PC-9 (cell line): Measurements from ENCODE around the gene SETD5. TPM values are rescaled to one million over a fixed set of nuclear protein-coding genes. Genes with fewer than 3 reads are reported as not detected.
A peak's percentile ranks its signal among the peaks of the same experiment; 100 is the strongest.

Experiments used
- BruUV-seq: library from RNA; stranded (reverse); fragments of 400-500 nt; replicated peaks from 2 replicates; lab custom pipeline; 2021; lab: Mats Ljungman, UMichigan
- CTCF ChIA-PET: fragments of 300-600 bp; sonication (Branson Sonifier 250); formaldehyde crosslinking; loops from one replicate; lab custom pipeline; 2022; ENCODE audit warnings: antibody characterized with exemption; lab: Charles Lee
- POLR2A ChIA-PET: fragments of 300-600 bp; sonication (Branson Sonifier 250); formaldehyde crosslinking; loops from one replicate; lab custom pipeline; 2022; ENCODE audit warnings: antibody characterized with exemption; ENCODE audit not compliant: unreplicated experiment; lab: Charles Lee
- DNase-seq, 2 experiments: peaks; one replicate each; pipeline versions ENCODE4 v3.0.0 to v3.0.0-alpha.2; 2015 to 2022; ENCODE audit warnings: mixed read lengths in 1 of 2
- H2AFZ ChIP-seq: fragments of 200-600 bp; sonication (generic); 2 replicates; pipeline ENCODE4 v1.8.1; 2017; ENCODE audit warnings: antibody characterized with exemption
- H3F3A ChIP-seq: fragments of 200-600 bp; sonication (generic); 2 replicates; pipeline ENCODE4 v1.8.1; 2017; ENCODE audit warnings: antibody characterized with exemption, mild to moderate bottlenecking, low read depth; ENCODE audit not compliant: insufficient read depth
- H3K27ac ChIP-seq: fragments of 200-600 bp; sonication (generic); 2 replicates; pipeline ENCODE4 v1.6.1; 2016; ENCODE audit warnings: mixed run types
- H3K27me3 ChIP-seq: fragments of 200-600 bp; sonication (generic); 2 replicates; pipeline ENCODE4 v1.6.1; 2016; ENCODE audit warnings: low read depth, mixed run types; ENCODE audit not compliant: insufficient read depth
- H3K36me3 ChIP-seq: fragments of 200-600 bp; sonication (generic); 2 replicates; pipeline ENCODE4 v1.6.1; 2016; ENCODE audit warnings: low read depth, mixed run types
- H3K4me1 ChIP-seq: fragments of 200-600 bp; sonication (generic); replicated peaks from 2 replicates; pipeline ENCODE4 v1.6.1; 2016; ENCODE audit warnings: mixed run types; ENCODE audit not compliant: insufficient read depth
- H3K4me2 ChIP-seq: fragments of 200-600 bp; sonication (generic); 2 replicates; pipeline ENCODE4 v1.6.1; 2017; ENCODE audit warnings: mixed run types
- H3K4me3 ChIP-seq: fragments of 200-600 bp; sonication (generic); 2 replicates; pipeline ENCODE4 v1.6.1; 2016; ENCODE audit warnings: mixed run types
- H3K79me2 ChIP-seq: fragments of 200-600 bp; sonication (generic); 2 replicates; pipeline ENCODE4 v1.6.1; 2017; ENCODE audit warnings: low read depth, mixed run types
- H3K9me2 ChIP-seq: fragments of 200-600 bp; sonication (generic); 2 replicates; pipeline ENCODE4 v1.8.1; 2017; ENCODE audit warnings: mild to moderate bottlenecking; ENCODE audit not compliant: insufficient read depth
- H3K9me3 ChIP-seq: fragments of 200-600 bp; sonication (generic); 2 replicates; pipeline ENCODE4 v1.8.1; 2016; ENCODE audit warnings: low read depth; ENCODE audit not compliant: insufficient read depth
- H4K20me1 ChIP-seq: fragments of 200-600 bp; sonication (generic); 2 replicates; pipeline ENCODE4 v1.8.1; 2017; ENCODE audit not compliant: insufficient read depth
- EZH2 ChIP-seq: fragments of 200-600 bp; sonication (generic); IDR thresholded peaks from 2 replicates; pipeline ENCODE4 v1.8.0; 2017; ENCODE audit warnings: antibody characterized with exemption, low read depth
- intact Hi-C: fragments of 100-400 bp; cut with micrococcal nuclease; formaldehyde crosslinking; loops from one replicate; pipeline ENCODE4 v1.10.0; 2022; ENCODE audit not compliant: unreplicated experiment
- total RNA-seq: library from RNA; stranded (reverse); gene quantifications from 2 replicates; pipeline ENCODE4 v1.2.3, GENCODE V29; 2021
- TF ChIP-seq, protein P1 (sequence below): fragments of 200-600 bp; sonication (generic); conservative IDR thresholded peaks from 2 replicates; pipeline ENCODE4 v1.6.1; 2017; ENCODE audit warnings: mixed run types, antibody characterized with exemption, mild to moderate bottlenecking, moderate library complexity

The SETD5 gene
- total RNA-seq, 1 experiment from 2014 or later = 140 TPM

DNA sequence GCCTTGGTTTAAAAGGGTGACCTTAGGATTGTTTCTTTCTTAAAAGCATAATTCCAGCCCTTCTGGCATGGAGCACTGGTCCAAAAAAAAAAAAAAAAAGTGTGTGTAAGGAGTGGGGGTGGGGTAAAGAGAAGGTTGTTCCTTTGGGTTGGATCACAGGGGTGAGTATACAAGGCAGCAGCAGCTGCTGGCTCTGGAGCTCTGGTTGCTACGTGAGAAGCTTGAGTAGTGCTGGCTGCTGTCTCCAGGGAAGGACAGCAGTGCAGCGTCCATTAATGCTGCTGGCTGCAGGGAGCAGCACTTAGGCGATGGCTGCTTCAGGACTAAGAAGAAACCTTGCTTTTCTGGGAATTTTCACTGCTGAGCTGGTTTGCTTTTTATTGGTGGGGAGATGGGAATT, 2.3 kb downstream of the SETD5 start:
- peak overlapping the region; percentile 90 for H3K4me2 ChIP-seq
- peak overlapping the region; percentile 92 for H3K4me3 ChIP-seq
- no peak for TF ChIP-seq EZH2
- TF ChIP-seq, protein P1, sequence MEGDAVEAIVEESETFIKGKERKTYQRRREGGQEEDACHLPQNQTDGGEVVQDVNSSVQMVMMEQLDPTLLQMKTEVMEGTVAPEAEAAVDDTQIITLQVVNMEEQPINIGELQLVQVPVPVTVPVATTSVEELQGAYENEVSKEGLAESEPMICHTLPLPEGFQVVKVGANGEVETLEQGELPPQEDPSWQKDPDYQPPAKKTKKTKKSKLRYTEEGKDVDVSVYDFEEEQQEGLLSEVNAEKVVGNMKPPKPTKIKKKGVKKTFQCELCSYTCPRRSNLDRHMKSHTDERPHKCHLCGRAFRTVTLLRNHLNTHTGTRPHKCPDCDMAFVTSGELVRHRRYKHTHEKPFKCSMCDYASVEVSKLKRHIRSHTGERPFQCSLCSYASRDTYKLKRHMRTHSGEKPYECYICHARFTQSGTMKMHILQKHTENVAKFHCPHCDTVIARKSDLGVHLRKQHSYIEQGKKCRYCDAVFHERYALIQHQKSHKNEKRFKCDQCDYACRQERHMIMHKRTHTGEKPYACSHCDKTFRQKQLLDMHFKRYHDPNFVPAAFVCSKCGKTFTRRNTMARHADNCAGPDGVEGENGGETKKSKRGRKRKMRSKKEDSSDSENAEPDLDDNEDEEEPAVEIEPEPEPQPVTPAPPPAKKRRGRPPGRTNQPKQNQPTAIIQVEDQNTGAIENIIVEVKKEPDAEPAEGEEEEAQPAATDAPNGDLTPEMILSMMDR = no peak
- H3K36me3 ChIP-seq = peaks cover 8% of the 10 kb centered on the region
- no peaks in the 10 kb centered on the region for H3K27me3 ChIP-seq
- peak; percentile 47 to 61 for DNase-seq
- ChIA-PET POLR2A (interaction anchor here (0.7 to 1.2 kb wide), 2 partner anchors 21 to 116 kb away, joined by 4 to 9 read pairs; no protein-coding TSS in a partner anchor), CTCF (interaction anchor here (0.8 to 0.9 kb wide), 2 partner anchors 21 to 98 kb away, joined by 3 to 4 read pairs; no protein-coding TSS in a partner anchor)
- no peaks in the 10 kb centered on the region for H3K9me3 ChIP-seq
- peaks cover 86% of the 10 kb centered on the region for H3K79me2 ChIP-seq
- peaks cover 29% of the 10 kb centered on the region for H3F3A ChIP-seq
- no peaks in the 10 kb centered on the region for H3K9me2 ChIP-seq
- no TSS peak for BruUV-seq
- intact Hi-C loops = loop anchor here (5.0 kb wide), 1 partner anchor 47 kb away; no protein-coding TSS in a partner anchor
- H3K4me1 ChIP-seq = peaks cover 66% of the 10 kb centered on the region
- H4K20me1 ChIP-seq = peaks cover 70% of the 10 kb centered on the region
- H3K27ac ChIP-seq = peak overlapping the region; percentile 89
- H2AFZ ChIP-seq = no peak overlapping the region

GRCh38 chr3:9400616-9401015, 3.2 kb downstream of the SETD5 start:
- H3K27me3 ChIP-seq = no peaks in the 10 kb centered on the region
- H3K27ac ChIP-seq = no peak overlapping the region
- 0 out of 2 replicates have a peak, but pooled peaks cover 5% of the 10 kb centered on the region for H3K36me3 ChIP-seq
- no peak for DNase-seq
- ChIA-PET POLR2A (no interaction called here), CTCF (no interaction called here)
- peaks cover 20% of the 10 kb centered on the region for H3F3A ChIP-seq
- intact Hi-C loops = no loop called here
- H3K4me1 ChIP-seq = peaks cover 61% of the 10 kb centered on the region
- peak overlapping the region; percentile 92; the same call in 1 of the 2 replicates for H3K4me3 ChIP-seq
- peaks cover 86% of the 10 kb centered on the region for H3K79me2 ChIP-seq
- TF ChIP-seq EZH2 = no peak
- TF ChIP-seq, protein P1 = no peak
- H4K20me1 ChIP-seq = peaks cover 70% of the 10 kb centered on the region
- no peak overlapping the region for H2AFZ ChIP-seq
- H3K9me3 ChIP-seq = no peaks in the 10 kb centered on the region
- no peaks in the 10 kb centered on the region for H3K9me2 ChIP-seq
- BruUV-seq = no TSS peak
- peak overlapping the region; percentile 90 for H3K4me2 ChIP-seq

DNA sequence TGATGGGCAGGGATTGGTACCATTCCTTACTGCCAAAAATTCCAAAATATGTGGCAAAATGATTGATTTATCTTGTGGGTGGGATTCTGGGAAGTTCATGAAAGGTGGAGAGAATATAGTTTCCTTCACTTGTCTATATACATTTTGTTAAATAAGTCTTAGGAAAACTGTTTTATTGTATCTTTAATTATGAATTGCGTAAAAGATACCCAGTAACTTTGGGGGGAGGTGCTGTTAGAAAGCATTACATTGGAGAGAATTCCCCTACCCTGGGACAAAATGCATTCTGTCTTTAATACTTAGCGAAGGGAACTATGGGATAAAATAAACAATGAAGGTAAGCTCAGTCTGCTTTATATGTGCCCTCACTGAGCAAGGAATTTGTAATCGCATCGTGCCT, 4.6 kb downstream of the SETD5 start:
- Histone ChIP-seq H3K9me3 (no peaks in the 10 kb centered on the region), H3K27me3 (no peaks in the 10 kb centered on the region), H3K4me3 (peak overlapping the region; percentile 24; the same call in 1 of the 2 replicates), H3K36me3 (0 out of 2 replicates have a peak, but pooled peaks cover 9% of the 10 kb centered on the region), H3K9me2 (no peaks in the 10 kb centered on the region), H4K20me1 (peaks cover 82% of the 10 kb centered on the region), H3K27ac (no peak overlapping the region), H3F3A (peaks cover 24% of the 10 kb centered on the region), H3K79me2 (peaks cover 94% of the 10 kb centered on the region), H3K4me1 (peaks cover 60% of the 10 kb centered on the region), H2AFZ (no peak overlapping the region), H3K4me2 (peak overlapping the region; percentile 90)
- no peak for DNase-seq
- intact Hi-C loops = no loop called here
- ChIA-PET POLR2A (no interaction called here), CTCF (no interaction called here)
- TF ChIP-seq, protein P1 = no peak
- TF ChIP-seq EZH2 = no peak
- no TSS peak for BruUV-seq
